Erythroblast (primary cell): ENCODE results near the gene HMGN5.

Experiments
- GATA1 ChIP-seq: IDR thresholded peaks from 2 replicates; pipeline ENCODE4 v1.6.1; 2011; ENCODE audit warnings: low read depth, mild to moderate bottlenecking, control low read depth, low read length, moderate library complexity
- POLR2A ChIP-seq: IDR thresholded peaks from 2 replicates; pipeline ENCODE4 v1.6.1; 2011; ENCODE audit warnings: mild to moderate bottlenecking, low read length

GRCh38 chrX:81240701-81241331, 39.1 kb upstream of the HMGN5 start:
- TF ChIP-seq POLR2A (no peak), GATA1 (no peak)
